ENCODE data around the gene PTGS1.

PTGS1 gene

DNA sequence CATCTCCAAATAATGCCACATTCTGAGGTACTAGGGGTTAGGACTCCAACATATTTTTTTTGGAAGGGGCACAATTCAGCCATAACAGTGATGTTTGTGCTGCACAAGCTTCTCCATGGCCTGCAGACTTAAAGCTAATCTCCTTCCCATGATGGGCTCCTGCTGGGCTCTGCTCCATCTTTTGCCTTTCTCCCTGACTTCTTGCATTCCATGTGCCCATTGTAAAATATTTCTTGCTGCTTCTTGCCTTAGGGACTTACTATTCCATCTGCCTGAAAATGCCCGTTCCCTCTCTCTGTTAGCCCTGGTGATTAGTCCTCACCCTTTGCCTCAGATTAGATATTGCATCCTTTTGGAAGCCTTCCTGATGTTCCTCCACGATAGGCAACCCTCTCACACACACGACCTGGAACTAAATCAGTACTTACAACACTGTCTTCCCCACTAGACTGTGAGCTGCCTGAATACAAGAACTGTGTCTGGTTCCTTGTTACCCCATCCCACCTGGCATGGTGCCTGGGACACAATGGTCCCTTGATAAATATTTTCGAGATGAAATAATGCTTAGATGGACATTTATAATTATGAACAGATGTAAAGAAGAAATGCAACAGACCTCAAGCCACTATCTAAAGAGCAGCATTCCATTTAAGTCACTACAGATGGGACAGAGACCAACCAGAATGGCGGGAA lies 73.4 kb downstream of the PTGS1 start:
- TF ChIP-seq, protein P1, sequence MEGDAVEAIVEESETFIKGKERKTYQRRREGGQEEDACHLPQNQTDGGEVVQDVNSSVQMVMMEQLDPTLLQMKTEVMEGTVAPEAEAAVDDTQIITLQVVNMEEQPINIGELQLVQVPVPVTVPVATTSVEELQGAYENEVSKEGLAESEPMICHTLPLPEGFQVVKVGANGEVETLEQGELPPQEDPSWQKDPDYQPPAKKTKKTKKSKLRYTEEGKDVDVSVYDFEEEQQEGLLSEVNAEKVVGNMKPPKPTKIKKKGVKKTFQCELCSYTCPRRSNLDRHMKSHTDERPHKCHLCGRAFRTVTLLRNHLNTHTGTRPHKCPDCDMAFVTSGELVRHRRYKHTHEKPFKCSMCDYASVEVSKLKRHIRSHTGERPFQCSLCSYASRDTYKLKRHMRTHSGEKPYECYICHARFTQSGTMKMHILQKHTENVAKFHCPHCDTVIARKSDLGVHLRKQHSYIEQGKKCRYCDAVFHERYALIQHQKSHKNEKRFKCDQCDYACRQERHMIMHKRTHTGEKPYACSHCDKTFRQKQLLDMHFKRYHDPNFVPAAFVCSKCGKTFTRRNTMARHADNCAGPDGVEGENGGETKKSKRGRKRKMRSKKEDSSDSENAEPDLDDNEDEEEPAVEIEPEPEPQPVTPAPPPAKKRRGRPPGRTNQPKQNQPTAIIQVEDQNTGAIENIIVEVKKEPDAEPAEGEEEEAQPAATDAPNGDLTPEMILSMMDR (IDR thresholded peaks at IDR 0.05; ENCODE audit: borderline replicate concordance, insufficient read depth, low read depth, low read length): no peak
- no peak overlapping the region for H3K4me3 ChIP-seq (ENCODE audit: low read depth, low read length)

Data from GM12875 (cell line).